Brain microvascular endothelial cell (primary cell): ENCODE results near the gene LASP1.

Experiments
- DNase-seq: peaks from one replicate; pipeline ENCODE4 v3.0.0-alpha.2; 2020
- H3K27ac ChIP-seq: fragments of 250-450 bp; sonication (Bioruptor Pico); 2 replicates; pipeline ENCODE4 v1.5.1; 2020; ENCODE audit warnings: mild to moderate bottlenecking, moderate library complexity
- H3K27me3 ChIP-seq: fragments of 250-450 bp; sonication (Bioruptor Pico); replicated peaks from 2 replicates; pipeline ENCODE4 v1.5.1; 2020; ENCODE audit warnings: mild to moderate bottlenecking
- H3K36me3 ChIP-seq: fragments of 250-450 bp; sonication (Bioruptor Pico); replicated peaks from 2 replicates; pipeline ENCODE4 v1.5.1; 2020; ENCODE audit warnings: mild to moderate bottlenecking
- H3K4me3 ChIP-seq: 2 replicates; pipeline ENCODE4 v1.5.1; 2011; ENCODE audit warnings: low read depth, mild to moderate bottlenecking, control low read depth, low read length, moderate library complexity
- CTCF ChIP-seq: IDR thresholded peaks from 2 replicates; pipeline ENCODE4 v1.5.1; 2011; ENCODE audit warnings: low read depth, mild to moderate bottlenecking, moderate library complexity, low read length, control low read depth, inconsistent platforms; ENCODE audit errors: missing control alignments
- in situ Hi-C: cut with HindIII; loops from 2 replicates; pipeline ENCODE4 v1.10.0; 2017; ENCODE audit warnings: low sequenced_read_pairs, low pct_ligation_motif_present

The LASP1 gene

GRCh38 chr17:38868817-38869525 is 887 bp upstream of the LASP1 start:
- Histone ChIP-seq H3K4me3 (peak overlapping the region; percentile 79), H3K36me3 (peaks cover 16% of the 10 kb centered on the region), H3K27ac (peak overlapping the region; percentile 74), H3K27me3 (no peaks in the 10 kb centered on the region)
- peak; percentile 39 for TF ChIP-seq CTCF
- in situ Hi-C loops, result no loop called here
- DNase-seq, result peak; percentile 93

GRCh38 chr17:38870259-38871165 is 654 bp downstream of the LASP1 start:
- in situ Hi-C loops, result no loop called here
- no peak for TF ChIP-seq CTCF
- Histone ChIP-seq H3K27me3 (no peaks in the 10 kb centered on the region), H3K4me3 (peak overlapping the region; percentile 79), H3K27ac (peak overlapping the region; percentile 74), H3K36me3 (peaks cover 21% of the 10 kb centered on the region)
- DNase-seq, result no peak

GRCh38 chr17:38871247-38872015 is 1.6 kb downstream of the LASP1 start:
- in situ Hi-C loops, result no loop called here
- peak; percentile 3 for TF ChIP-seq CTCF
- peaks cover 21% of the 10 kb centered on the region for H3K36me3 ChIP-seq
- peak overlapping the region; percentile 3 for H3K27ac ChIP-seq
- DNase-seq, result peak; percentile 69
- no peaks in the 10 kb centered on the region for H3K27me3 ChIP-seq
- H3K4me3 ChIP-seq, result peak overlapping the region; percentile 79

- H3K4me3 ChIP-seq, result peak overlapping the region; percentile 79
- H3K27me3 ChIP-seq, result no peaks in the 10 kb centered on the region
- no peak overlapping the region for H3K27ac ChIP-seq
- peaks cover 21% of the 10 kb centered on the region for H3K36me3 ChIP-seq
- DNase-seq, result no peak
- in situ Hi-C loops, result no loop called here
- TF ChIP-seq CTCF, result no peak
Measured at GRCh38 chr17:38872027-38872511, 2.2 kb downstream of the LASP1 start.

GRCh38 chr17:38872671-38873385 is 3.0 kb downstream of the LASP1 start:
- H3K4me3 ChIP-seq, result peak overlapping the region; percentile 79
- DNase-seq, result no peak
- H3K36me3 ChIP-seq, result peaks cover 21% of the 10 kb centered on the region
- H3K27ac ChIP-seq, result no peak overlapping the region
- in situ Hi-C loops, result no loop called here
- TF ChIP-seq CTCF, result no peak
- H3K27me3 ChIP-seq, result no peaks in the 10 kb centered on the region
